ENCODE data around the gene HDAC8.
"Not testable (repeated sequence)": the region's sequence is repeated elsewhere in the genome, so short reads cannot be mapped to it uniquely, and the experiment has no call there.

The HDAC8 gene

DNA sequence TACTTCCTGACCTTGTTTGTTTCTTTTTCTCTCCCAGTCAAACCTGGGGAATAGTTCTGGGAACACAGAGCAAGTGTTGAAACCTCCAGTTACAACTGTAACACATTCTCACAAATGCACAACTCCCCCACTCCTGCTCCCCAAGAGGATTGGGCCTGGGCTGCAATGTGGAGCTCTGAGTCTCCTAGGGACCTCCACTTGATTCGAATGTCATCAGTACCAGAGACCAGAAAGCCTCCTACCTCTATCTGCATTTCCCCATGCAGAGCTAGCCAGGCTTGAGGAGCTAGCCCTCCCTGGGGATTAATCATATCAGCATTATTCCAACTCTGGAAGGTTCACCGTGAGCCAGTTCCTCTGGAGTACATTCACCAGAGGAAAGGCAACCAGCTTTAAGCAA, 225.3 kb downstream of the HDAC8 start:
- in situ Hi-C loops (cut with MboI; ENCODE audit: low pct_unique_long_range_greater_than_20kb, low sequenced_read_pairs, unreplicated experiment) = no loop called here
- TF ChIP-seq, protein P1, sequence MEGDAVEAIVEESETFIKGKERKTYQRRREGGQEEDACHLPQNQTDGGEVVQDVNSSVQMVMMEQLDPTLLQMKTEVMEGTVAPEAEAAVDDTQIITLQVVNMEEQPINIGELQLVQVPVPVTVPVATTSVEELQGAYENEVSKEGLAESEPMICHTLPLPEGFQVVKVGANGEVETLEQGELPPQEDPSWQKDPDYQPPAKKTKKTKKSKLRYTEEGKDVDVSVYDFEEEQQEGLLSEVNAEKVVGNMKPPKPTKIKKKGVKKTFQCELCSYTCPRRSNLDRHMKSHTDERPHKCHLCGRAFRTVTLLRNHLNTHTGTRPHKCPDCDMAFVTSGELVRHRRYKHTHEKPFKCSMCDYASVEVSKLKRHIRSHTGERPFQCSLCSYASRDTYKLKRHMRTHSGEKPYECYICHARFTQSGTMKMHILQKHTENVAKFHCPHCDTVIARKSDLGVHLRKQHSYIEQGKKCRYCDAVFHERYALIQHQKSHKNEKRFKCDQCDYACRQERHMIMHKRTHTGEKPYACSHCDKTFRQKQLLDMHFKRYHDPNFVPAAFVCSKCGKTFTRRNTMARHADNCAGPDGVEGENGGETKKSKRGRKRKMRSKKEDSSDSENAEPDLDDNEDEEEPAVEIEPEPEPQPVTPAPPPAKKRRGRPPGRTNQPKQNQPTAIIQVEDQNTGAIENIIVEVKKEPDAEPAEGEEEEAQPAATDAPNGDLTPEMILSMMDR (IDR thresholded peaks at IDR 0.05; ENCODE audit: extremely low read depth, insufficient read depth, missing control alignments) = no peak
- DNase-seq (ENCODE audit: low spot score) = no peak

DNA sequence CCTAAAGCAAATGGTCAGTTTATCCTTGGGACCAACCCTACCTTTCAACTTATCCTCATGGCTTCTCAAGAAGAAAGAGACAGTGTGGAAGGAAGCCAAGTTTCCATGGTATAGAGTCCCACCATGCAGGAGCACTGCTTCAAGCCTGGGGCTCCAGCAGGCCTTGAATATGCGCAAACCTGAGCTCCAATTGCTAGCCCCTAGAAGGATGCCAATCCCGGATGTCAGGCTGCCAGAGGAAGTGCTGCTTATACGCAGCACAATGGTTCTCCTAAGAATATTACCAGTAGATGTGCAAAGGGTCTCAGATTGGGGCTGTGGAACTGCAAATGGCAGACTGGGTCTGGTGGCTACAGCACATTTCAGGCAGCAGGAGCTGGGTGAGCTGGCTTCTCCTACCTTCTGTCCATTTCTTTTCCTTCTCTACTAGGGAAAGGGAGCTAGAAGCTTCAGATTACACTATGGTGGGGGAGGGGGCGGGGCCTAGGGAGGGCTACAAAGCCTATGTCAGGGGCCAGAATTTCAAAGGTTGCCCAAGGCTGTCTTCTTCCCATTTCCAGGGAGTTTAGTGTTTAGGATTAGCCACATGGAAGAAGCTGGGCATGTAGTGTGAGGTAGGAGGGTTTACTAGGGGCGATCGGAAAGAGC, 226.2 kb downstream of the HDAC8 start:
- DNase-seq (ENCODE audit: low spot score) = no peak
- TF ChIP-seq, protein P1 (IDR thresholded peaks at IDR 0.05; ENCODE audit: extremely low read depth, insufficient read depth, missing control alignments) = no peak
- in situ Hi-C loops (cut with MboI; ENCODE audit: low pct_unique_long_range_greater_than_20kb, low sequenced_read_pairs, unreplicated experiment) = no loop called here

DNA sequence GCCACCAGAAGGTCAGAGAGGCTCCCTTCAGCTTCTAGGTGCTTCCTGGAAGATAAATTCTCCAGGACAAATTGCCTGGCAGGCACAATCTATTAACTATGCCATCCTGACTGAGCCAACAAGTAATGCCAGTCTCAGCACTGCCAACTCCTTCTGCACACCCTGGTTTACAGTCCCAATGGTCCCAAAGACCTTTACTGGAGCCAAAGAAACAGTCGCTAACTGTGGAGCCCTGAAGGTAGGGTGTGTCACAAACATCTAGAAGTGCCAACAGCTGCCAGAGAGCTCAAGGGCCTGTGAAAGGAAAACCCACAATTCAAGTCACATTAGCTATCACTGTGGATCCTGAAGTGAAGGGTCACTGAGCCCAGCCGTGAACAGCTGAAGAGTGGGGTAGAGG, 232.0 kb downstream of the HDAC8 start:
- TF ChIP-seq, protein P1 (IDR thresholded peaks at IDR 0.05; ENCODE audit: extremely low read depth, insufficient read depth, missing control alignments) = no peak
- DNase-seq (ENCODE audit: low spot score) = no peak
- in situ Hi-C loops (cut with MboI; ENCODE audit: low pct_unique_long_range_greater_than_20kb, low sequenced_read_pairs, unreplicated experiment) = no loop called here

DNA sequence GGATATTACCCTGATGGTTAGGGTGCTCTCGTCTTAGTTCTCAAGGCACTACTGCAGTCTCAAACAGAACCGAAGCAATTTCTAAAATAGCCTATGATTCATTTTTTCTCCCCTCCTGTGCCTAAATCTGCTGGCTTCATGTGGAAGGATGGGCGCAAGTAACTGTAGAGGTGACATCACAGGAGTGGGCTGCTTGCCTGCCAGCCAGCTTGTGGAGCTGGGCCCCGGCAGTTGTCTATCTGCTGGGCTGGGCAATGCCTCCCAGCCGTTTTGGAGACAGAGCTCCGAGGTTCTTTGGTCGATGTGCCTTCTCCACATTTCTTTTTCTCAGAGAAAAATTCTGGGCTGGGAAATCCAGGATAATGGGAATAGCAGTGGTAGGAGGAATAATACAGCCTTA, 232.6 kb downstream of the HDAC8 start:
- in situ Hi-C loops (cut with MboI; ENCODE audit: low pct_unique_long_range_greater_than_20kb, low sequenced_read_pairs, unreplicated experiment) = no loop called here
- no peak for DNase-seq (ENCODE audit: low spot score)
- TF ChIP-seq, protein P1 (IDR thresholded peaks at IDR 0.05; ENCODE audit: extremely low read depth, insufficient read depth, missing control alignments) = no peak

DNA sequence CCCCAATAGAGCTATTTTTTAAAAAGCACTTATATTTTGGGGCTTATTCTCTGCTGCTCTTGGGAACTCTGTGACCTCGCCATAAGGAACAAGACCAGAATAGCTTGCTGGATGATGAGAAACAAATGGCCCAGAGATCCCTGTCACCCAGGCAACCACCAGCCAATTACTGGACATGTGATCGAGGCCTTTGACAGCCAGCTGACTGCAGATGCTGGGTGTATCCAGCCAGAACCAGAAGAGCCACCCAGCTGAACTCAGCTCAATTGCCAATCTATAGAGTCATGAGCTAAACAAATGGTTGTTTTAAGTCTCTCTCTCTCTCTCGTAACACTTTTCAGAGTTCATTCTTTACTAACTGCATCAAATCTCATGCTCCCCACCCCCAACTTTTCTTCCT, 242.5 kb downstream of the HDAC8 start:
- no peak for DNase-seq (ENCODE audit: low spot score)
- in situ Hi-C loops (cut with MboI; ENCODE audit: low pct_unique_long_range_greater_than_20kb, low sequenced_read_pairs, unreplicated experiment) = no loop called here
- TF ChIP-seq, protein P1 (IDR thresholded peaks at IDR 0.05; ENCODE audit: extremely low read depth, insufficient read depth, missing control alignments) = no peak

DNA sequence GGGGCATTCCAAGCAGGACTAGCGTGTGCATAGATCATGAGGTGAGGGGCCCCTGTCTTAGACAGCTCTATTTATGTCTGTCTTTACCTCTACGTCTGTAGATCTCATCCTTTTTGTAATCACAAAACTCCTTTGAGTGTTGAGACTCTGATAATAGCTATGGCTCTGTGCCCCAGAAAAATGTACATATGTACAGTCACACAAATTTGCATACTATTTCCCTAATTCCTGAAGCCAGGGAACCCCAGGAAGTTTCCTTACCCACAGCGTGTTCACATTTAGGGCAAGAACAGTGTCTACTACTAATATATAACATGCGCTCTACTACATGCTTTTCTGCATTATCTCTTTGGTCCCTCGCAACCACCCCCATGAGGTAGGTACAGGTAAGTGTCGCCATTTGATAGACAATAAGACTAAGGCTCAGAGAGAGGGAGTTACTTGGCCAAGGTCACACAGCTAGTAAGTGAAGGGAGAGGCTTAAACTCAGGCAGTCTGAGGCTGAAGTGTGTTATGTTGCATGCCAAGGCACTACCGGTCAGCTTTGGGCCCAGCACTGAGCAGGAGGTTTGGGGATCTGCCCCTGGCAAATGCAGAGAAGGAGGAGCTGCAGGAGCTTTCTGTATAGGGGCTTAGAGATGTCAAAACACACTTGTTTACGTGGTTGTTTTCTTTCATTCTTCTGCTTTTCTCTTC, 245.9 kb downstream of the HDAC8 start:
- in situ Hi-C loops (cut with MboI; ENCODE audit: low pct_unique_long_range_greater_than_20kb, low sequenced_read_pairs, unreplicated experiment) = no loop called here
- TF ChIP-seq, protein P1 (IDR thresholded peaks at IDR 0.05; ENCODE audit: extremely low read depth, insufficient read depth, missing control alignments) = no peak
- DNase-seq (ENCODE audit: low spot score) = no peak

DNA sequence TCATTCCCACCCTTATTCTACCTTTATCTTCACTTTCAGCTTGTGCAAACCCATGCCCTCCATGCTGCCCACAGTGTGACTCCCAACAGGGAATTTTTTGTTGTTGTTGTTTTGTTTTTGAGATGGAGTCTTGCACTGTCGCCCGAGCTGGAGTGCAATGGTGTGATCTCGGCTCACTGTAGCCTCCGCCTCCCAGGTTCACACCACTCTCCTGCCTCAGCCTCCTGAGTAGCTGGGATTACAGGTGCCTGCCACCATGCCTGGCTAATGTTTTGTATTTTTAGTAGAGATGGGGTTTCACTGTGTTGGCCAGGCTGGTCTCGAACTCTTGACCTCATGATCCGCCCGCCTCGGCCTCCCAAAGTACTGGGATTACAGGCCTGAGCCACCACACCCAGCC, 253.0 kb downstream of the HDAC8 start:
- DNase-seq (ENCODE audit: low spot score); in situ Hi-C loops (cut with MboI; ENCODE audit: low pct_unique_long_range_greater_than_20kb, low sequenced_read_pairs, unreplicated experiment): not testable (repeated sequence)

Measured in GM13977 (cell line).